VCaP (cell line): ENCODE data around the gene ITGAE.
A peak's percentile ranks its signal among the peaks of the same experiment; 100 is the strongest.
"Not testable (repeated sequence)": the region's sequence is repeated elsewhere in the genome, so short reads cannot be mapped to it uniquely, and the experiment has no call there.

Experiments used
- H3K27ac ChIP-seq: fragments of 450-650 bp; 2 replicates; pipeline ENCODE4 v1.5.1; 2017
- CTCF ChIP-seq: fragments of 450-650 bp; conservative IDR thresholded peaks from 2 replicates; pipeline ENCODE4 v1.5.1; 2017; ENCODE audit warnings: mild to moderate bottlenecking, moderate library complexity

The ITGAE gene

GRCh38 chr17:3722716-3723115 is 78.3 kb downstream of the ITGAE start:
- peak overlapping the region; percentile 94 for H3K27ac ChIP-seq
- no peak for TF ChIP-seq CTCF

- no peak for TF ChIP-seq CTCF
- no peak overlapping the region for H3K27ac ChIP-seq
These were observed 81.7 kb downstream of the ITGAE start for GRCh38 chr17:3719265-3719664.

- TF ChIP-seq CTCF = no peak
- H3K27ac ChIP-seq = no peak overlapping the region
These were observed 82.8 kb downstream of the ITGAE start for GRCh38 chr17:3718201-3718600.

- no peak for TF ChIP-seq CTCF
- no peak overlapping the region for H3K27ac ChIP-seq
These were observed 85.7 kb downstream of the ITGAE start for GRCh38 chr17:3715296-3715695.

- no peak overlapping the region for H3K27ac ChIP-seq
- no peak for TF ChIP-seq CTCF
These were observed 88.1 kb downstream of the ITGAE start for GRCh38 chr17:3712811-3713463.

GRCh38 chr17:3710951-3711383 is 90.0 kb downstream of the ITGAE start:
- H3K27ac ChIP-seq = no peak overlapping the region
- no peak for TF ChIP-seq CTCF

GRCh38 chr17:3708366-3708765 is 92.6 kb downstream of the ITGAE start:
- TF ChIP-seq CTCF = no peak
- H3K27ac ChIP-seq = no peak overlapping the region

GRCh38 chr17:3705718-3705984 is 95.3 kb downstream of the ITGAE start:
- H3K27ac ChIP-seq = not testable (repeated sequence)
